H1 (cell line): Measurements from ENCODE around the gene ANKRD65. TPM values are rescaled to one million over a fixed set of nuclear protein-coding genes. Genes with fewer than 3 reads are reported as not detected.

ENCODE experiments used
- CTCF ChIA-PET: fragments of 300-600 bp; sonication (Branson Sonifier 250); formaldehyde crosslinking; loops from one replicate; lab custom pipeline; 2021; ENCODE audit not compliant: partially characterized antibody; lab: Charles Lee
- POLR2A ChIA-PET: fragments of 300-600 bp; sonication (Branson Sonifier 250); formaldehyde crosslinking; loops from one replicate; lab custom pipeline; 2021; ENCODE audit warnings: inconsistent platforms; ENCODE audit not compliant: partially characterized antibody; lab: Charles Lee
- DNase-seq, 2 experiments: peaks; one replicate each; pipeline versions ENCODE4 v3.0.0 to v3.0.0-alpha.2; 2010 to 2022; ENCODE audit warnings: low spot score in 2 of 2, low read depth in 1 of 2, mixed read lengths in 1 of 2
- FAIRE-seq: peaks from 2 replicates; lab custom pipeline; 2011; peaks lifted over from hg19 to GRCh38; lab: Jason Lieb, UNC
- H2AFZ ChIP-seq: 2 replicates; pipeline ENCODE4 v1.8.1; 2012; ENCODE audit warnings: low read length, inconsistent platforms
- H2AK5ac ChIP-seq: 2 replicates; pipeline ENCODE4 v1.6.1; 2013; ENCODE audit warnings: low read depth, low read length
- H2BK120ac ChIP-seq: replicated peaks from 2 replicates; pipeline ENCODE3; 2013; ENCODE audit warnings: low read depth, low read length, inconsistent platforms
- H2BK12ac ChIP-seq: 2 replicates; pipeline ENCODE4 v1.6.1; 2013; ENCODE audit warnings: low read depth, low read length
- H2BK15ac ChIP-seq: 2 replicates; pipeline ENCODE4 v1.6.1; 2013; ENCODE audit warnings: low read length
- H2BK20ac ChIP-seq: 2 replicates; pipeline ENCODE4 v1.6.1; 2013; ENCODE audit warnings: low read length
- H2BK5ac ChIP-seq: 2 replicates; pipeline ENCODE4 v1.6.1; 2013; ENCODE audit warnings: low read depth, low read length
- H3K14ac ChIP-seq: 2 replicates; pipeline ENCODE4 v1.6.1; 2013; ENCODE audit warnings: inconsistent platforms; ENCODE audit not compliant: insufficient read length
- H3K18ac ChIP-seq: 2 replicates; pipeline ENCODE4 v1.6.1; 2013; ENCODE audit warnings: low read length; ENCODE audit errors: extremely low read depth
- H3K23ac ChIP-seq: 2 replicates; pipeline ENCODE4 v1.6.1; 2013; ENCODE audit warnings: inconsistent platforms; ENCODE audit not compliant: insufficient read length
- H3K23me2 ChIP-seq: 2 replicates; pipeline ENCODE4 v1.6.1; 2013; ENCODE audit warnings: low read depth, low read length
- H3K27ac ChIP-seq: 2 replicates; pipeline ENCODE4 v1.6.1; 2011; ENCODE audit warnings: low read depth, low read length, inconsistent platforms
- H3K27me3 ChIP-seq, 4 experiments: replicated peaks in 1 of 4; 1 replicate in 1 of 4; 2 replicates in 3 of 4; pipeline versions ENCODE4 v1.6.1 to v1.8.1; 2011 to 2013; ENCODE audit warnings: low read length in 3 of 4, mild to moderate bottlenecking in 3 of 4, inconsistent platforms in 2 of 4, mixed read lengths in 2 of 4, moderate library complexity in 1 of 4; ENCODE audit not compliant: control insufficient read depth in 3 of 4, insufficient read depth in 3 of 4; ENCODE audit errors: extremely low read depth in 1 of 4
- H3K36me3 ChIP-seq, 4 experiments: 2 replicates each; pipeline versions ENCODE4 v1.6.1 to v1.8.1; 2011 to 2013; ENCODE audit warnings: mild to moderate bottlenecking in 4 of 4, low read length in 3 of 4, moderate library complexity in 2 of 4, control low read depth in 1 of 4, inconsistent platforms in 1 of 4; ENCODE audit not compliant: insufficient read depth in 4 of 4, control insufficient read depth in 2 of 4
- H3K4ac ChIP-seq: replicated peaks from 2 replicates; pipeline ENCODE3; 2013; ENCODE audit warnings: low read length, low read depth, mixed read lengths, inconsistent platforms; ENCODE audit not compliant: insufficient read length
- H3K4me1 ChIP-seq, 4 experiments: replicated peaks in 1 of 4; 1 replicate in 1 of 4; 2 replicates in 3 of 4; pipeline versions ENCODE4 v1.6.1 to v1.8.1; 2011 to 2013; ENCODE audit warnings: low read length in 3 of 4, inconsistent platforms in 2 of 4, mixed read lengths in 1 of 4; ENCODE audit not compliant: insufficient read depth in 4 of 4, control insufficient read depth in 3 of 4
- H3K4me2 ChIP-seq, 2 experiments: 2 replicates each; pipeline versions ENCODE4 v1.6.1 to v1.8.1; 2011 to 2013; ENCODE audit warnings: low read depth in 2 of 2, low read length in 2 of 2, control low read depth in 1 of 2, inconsistent platforms in 1 of 2, mild to moderate bottlenecking in 1 of 2; ENCODE audit not compliant: insufficient read depth in 1 of 2
- H3K4me3 ChIP-seq, 4 experiments: fragments of 200-600, 300-600 bp in 1 of 4; sonication (generic), shearing (Covaris generic), sonication (Bioruptor Twin) in 1 of 4; 2 replicates each; pipeline versions ENCODE4 v1.5.1 to v1.8.1; 2011 to 2016; ENCODE audit warnings: low read length in 4 of 4, low read depth in 3 of 4, control low read depth in 2 of 4, inconsistent platforms in 2 of 4, mild to moderate bottlenecking in 2 of 4, mixed read lengths in 1 of 4, moderate library complexity in 1 of 4; ENCODE audit not compliant: insufficient read depth in 2 of 4; ENCODE audit errors: extremely low read depth in 1 of 4
- H3K56ac ChIP-seq: replicated peaks from 2 replicates; pipeline ENCODE3; 2013; ENCODE audit warnings: low read depth, mild to moderate bottlenecking, mixed read lengths, low read length, inconsistent platforms; ENCODE audit not compliant: insufficient read length
- H3K79me1 ChIP-seq: 2 replicates; pipeline ENCODE4 v1.6.1; 2013; ENCODE audit warnings: low read depth, low read length, control low read depth
- H3K79me2 ChIP-seq, 2 experiments: 2 replicates each; pipeline versions ENCODE4 v1.6.1 to v1.8.1; 2012 to 2013; ENCODE audit warnings: low read length in 2 of 2, mild to moderate bottlenecking in 2 of 2, inconsistent platforms in 1 of 2; ENCODE audit not compliant: insufficient read depth in 2 of 2, control insufficient read depth in 1 of 2
- H3K9ac ChIP-seq, 4 experiments: replicated peaks in 1 of 4; 1 replicate in 1 of 4; 2 replicates in 3 of 4; pipeline versions ENCODE4 v1.6.1 to v1.8.1; 2011 to 2013; ENCODE audit warnings: low read depth in 3 of 4, low read length in 3 of 4, control low read depth in 2 of 4, mild to moderate bottlenecking in 2 of 4, moderate library complexity in 2 of 4, inconsistent platforms in 1 of 4; ENCODE audit errors: extremely low read depth in 1 of 4
- H3K9me3 ChIP-seq, 2 experiments: 2 replicates each; pipeline versions ENCODE4 v1.6.1 to v1.8.1; 2012 to 2013; ENCODE audit warnings: mild to moderate bottlenecking in 2 of 2, moderate library complexity in 2 of 2, control low read depth in 1 of 2, inconsistent platforms in 1 of 2, low read depth in 1 of 2, low read length in 1 of 2, mixed read lengths in 1 of 2; ENCODE audit not compliant: insufficient read depth in 2 of 2
- H4K20me1 ChIP-seq, 2 experiments: replicated peaks in 1 of 2; 2 replicates each; pipeline versions ENCODE3 to v1.8.1; 2011 to 2013; ENCODE audit warnings: inconsistent platforms in 2 of 2, low read length in 2 of 2, mild to moderate bottlenecking in 1 of 2; ENCODE audit not compliant: insufficient read depth in 2 of 2, control insufficient read depth in 1 of 2
- H4K5ac ChIP-seq: 2 replicates; pipeline ENCODE4 v1.6.1; 2013; ENCODE audit warnings: low read length, low read depth, mixed read lengths, inconsistent platforms; ENCODE audit not compliant: insufficient read length
- H4K8ac ChIP-seq: 2 replicates; pipeline ENCODE4 v1.8.0; 2013; ENCODE audit warnings: mild to moderate bottlenecking, moderate library complexity, low read length, inconsistent platforms; ENCODE audit not compliant: insufficient read depth; ENCODE audit errors: extremely low read depth
- H4K91ac ChIP-seq: replicated peaks from 2 replicates; pipeline ENCODE3; 2013; ENCODE audit warnings: low read length, mixed read lengths, inconsistent platforms; ENCODE audit not compliant: insufficient read length
- ASH2L ChIP-seq: fragments of 200-600, 300-600 bp; sonication (generic); IDR thresholded peaks from one replicate; pipeline ENCODE4 v1.7.1; 2017; ENCODE audit warnings: low read length
- HDAC2 ChIP-seq, 2 experiments: fragments of 300-600 bp in 1 of 2; sonication (generic) in 1 of 2; IDR thresholded peaks; 2 replicates each; pipeline ENCODE4 v1.6.1; 2011 to 2012; ENCODE audit warnings: low read depth in 2 of 2, low read length in 2 of 2, mild to moderate bottlenecking in 2 of 2, moderate library complexity in 2 of 2, borderline replicate concordance in 1 of 2, inconsistent platforms in 1 of 2
- KDM5A ChIP-seq: fragments of 200-600 bp; IDR thresholded peaks from 2 replicates; pipeline ENCODE4 v1.7.1; 2012; ENCODE audit warnings: mild to moderate bottlenecking, low read length, inconsistent platforms, mixed read lengths
- SIN3A ChIP-seq, 2 experiments: IDR thresholded peaks in 1 of 2; conservative IDR thresholded peaks in 1 of 2; 2 replicates each; pipeline ENCODE4 v1.6.1; 2011 to 2012; ENCODE audit warnings: low read length in 2 of 2, improper control_type of control experiment in 1 of 2, low read depth in 1 of 2, mild to moderate bottlenecking in 1 of 2
- SP4 ChIP-seq: IDR thresholded peaks from 2 replicates; pipeline ENCODE4 v1.6.1; 2012; ENCODE audit warnings: low read length, inconsistent platforms
- WGBS, 2 experiments: shearing (Covaris generic) in 1 of 2; methylation state at CpG; one replicate each; pipeline versions ENCODE4 v1.1.6 to v1.1.7; 2013 to 2015; ENCODE audit warnings: low lambda C conversion rate in 2 of 2, mixed read lengths in 2 of 2, inconsistent platforms in 1 of 2, low coverage in 1 of 2, missing lambda C conversion rate in 1 of 2; ENCODE audit not compliant: insufficient replicate concordance in 2 of 2, insufficient coverage in 1 of 2, insufficient read length in 1 of 2; ENCODE audit errors: extremely low coverage in 1 of 2, missing lambda C conversion rate in 1 of 2; 5-methylcytosine and 5-hydroxymethylcytosine counted together
- polyA plus RNA-seq, 7 experiments: library from polyadenylated mRNA; depleted of rRNA in 3 of 7; stranded (reverse) in 5 of 7; unstranded in 2 of 7; fragments of >200 nt in 5 of 7; fragments of 200-250 nt in 2 of 7; gene quantifications; 1 replicate in 5 of 7; 2 replicates in 1 of 7; 4 replicates in 1 of 7; pipeline versions ENCODE4 v1.2.1 to v1.2.3, GENCODE V29; 2011 to 2013; ENCODE audit warnings: missing spikeins in 2 of 7, mixed read lengths in 2 of 7
- total RNA-seq: library from RNA; stranded (reverse); fragmentation: NEBNext Ultra II Directional; extraction: Animal tissue kit (Norgen Biotek cat#: 25700); gene quantifications from 2 replicates; pipeline ENCODE4 v1.2.1, GENCODE V29; 2021

Gene ANKRD65
- total and polyA plus RNA-seq, 2 of the 8 experiments (the other 6 are each of a cell fraction or from before 2014, with no cell fraction given): 1.8 to 2.0 TPM

GRCh38 chr1:1398677-1399186 is 22.3 kb downstream of the ANKRD65 start:
- Histone ChIP-seq H3K18ac (no peak overlapping the region; the same call in 1 of the 2 replicates), H2BK15ac (no peak overlapping the region; the same call in 1 of the 2 replicates), H3K4ac (no peak overlapping the region), H2BK120ac (no peak overlapping the region), H4K91ac (peak overlapping the region; percentile 95), H3K23ac (no peak overlapping the region), H2BK12ac (no peak overlapping the region), H3K23me2 (peaks cover 17% of the 10 kb centered on the region), H3K4me3 (peak overlapping the region; percentile 93 to 95 (median 94)), H2AK5ac (0 out of 2 replicates have a peak overlapping the region, but pooled peaks have one; percentile 10), H3K36me3 (peaks cover 31 to 65% (median 45%) of the 10 kb centered on the region in 4 experiments), H3K14ac (no peak overlapping the region), H3K4me1 (peaks cover 0 to 18% (median 13%) of the 10 kb centered on the region in 4 experiments; a peak in 6 of 7 replicates), H3K79me2 (peaks cover 6 to 49% of the 10 kb centered on the region in 2 experiments; a peak in 3 of 4 replicates), H3K56ac (peak overlapping the region; percentile 50), H3K27ac (peak overlapping the region; percentile 89), H3K4me2 (peak overlapping the region; percentile 81 to 89), H3K9me3 (no peaks in the 10 kb centered on the region), H2BK20ac (no peak overlapping the region), H3K79me1 (peaks cover 15% of the 10 kb centered on the region), H3K9ac (peak overlapping the region; percentile 87 to 97 (median 96)), H4K5ac (peak overlapping the region; percentile 40), H4K20me1 (peaks cover 10 to 21% of the 10 kb centered on the region in 2 experiments), H4K8ac (peak overlapping the region; percentile 96; the same call in 1 of the 2 replicates), H2AFZ (no peak overlapping the region), H3K27me3 (no peaks in the 10 kb centered on the region), H2BK5ac (peak overlapping the region; percentile 87)
- 1% methylated on average over 26 of the region's 54 CpGs; no CpG with 5 or more reads in 1 of the 2 experiments for WGBS, 2 experiments
- ChIA-PET CTCF (interaction anchor here (0.7 to 3.1 kb wide), 10 partner anchors 10 to 94 kb away, joined by 3 to 19 read pairs (median 4); partner anchors contain the start of gene AURKAIP1), POLR2A (interaction anchor here (0.6 to 33.4 kb wide), 21 partner anchors 2 to 145 kb away, joined by 3 to 719 read pairs (median 4); partner anchors contain the start of genes ANKRD65, AURKAIP1, CCNL2 and MRPL20)
- DNase-seq (no peak), FAIRE-seq (no peak)
- TF ChIP-seq SIN3A (conservative IDR thresholded peaks at IDR 0.05 in 1 of 2, IDR thresholded peaks at IDR 0.05 in 1 of 2; ENCODE audit: low read depth in 1 of 2, low read length in 2 of 2) (0 out of 4 replicates have a peak, but pooled peaks of 1 of the 2 experiments have one; percentile 26), HDAC2 (IDR thresholded peaks at IDR 0.05; ENCODE audit: borderline replicate concordance in 1 of 2, low read depth in 2 of 2, low read length in 2 of 2) (0 out of 4 replicates have a peak, but pooled peaks of 1 of the 2 experiments have one; percentile 8), SP4 (no peak), KDM5A (no peak), ASH2L (peak; percentile 42)
